ENCODE results near the gene PLEKHN1. TPM values are rescaled to one million over a fixed set of nuclear protein-coding genes. Genes with fewer than 3 reads are reported as not detected.

PLEKHN1 gene
- total RNA-seq, 1 experiment from 2014 or later: 7.9 TPM

DNA sequence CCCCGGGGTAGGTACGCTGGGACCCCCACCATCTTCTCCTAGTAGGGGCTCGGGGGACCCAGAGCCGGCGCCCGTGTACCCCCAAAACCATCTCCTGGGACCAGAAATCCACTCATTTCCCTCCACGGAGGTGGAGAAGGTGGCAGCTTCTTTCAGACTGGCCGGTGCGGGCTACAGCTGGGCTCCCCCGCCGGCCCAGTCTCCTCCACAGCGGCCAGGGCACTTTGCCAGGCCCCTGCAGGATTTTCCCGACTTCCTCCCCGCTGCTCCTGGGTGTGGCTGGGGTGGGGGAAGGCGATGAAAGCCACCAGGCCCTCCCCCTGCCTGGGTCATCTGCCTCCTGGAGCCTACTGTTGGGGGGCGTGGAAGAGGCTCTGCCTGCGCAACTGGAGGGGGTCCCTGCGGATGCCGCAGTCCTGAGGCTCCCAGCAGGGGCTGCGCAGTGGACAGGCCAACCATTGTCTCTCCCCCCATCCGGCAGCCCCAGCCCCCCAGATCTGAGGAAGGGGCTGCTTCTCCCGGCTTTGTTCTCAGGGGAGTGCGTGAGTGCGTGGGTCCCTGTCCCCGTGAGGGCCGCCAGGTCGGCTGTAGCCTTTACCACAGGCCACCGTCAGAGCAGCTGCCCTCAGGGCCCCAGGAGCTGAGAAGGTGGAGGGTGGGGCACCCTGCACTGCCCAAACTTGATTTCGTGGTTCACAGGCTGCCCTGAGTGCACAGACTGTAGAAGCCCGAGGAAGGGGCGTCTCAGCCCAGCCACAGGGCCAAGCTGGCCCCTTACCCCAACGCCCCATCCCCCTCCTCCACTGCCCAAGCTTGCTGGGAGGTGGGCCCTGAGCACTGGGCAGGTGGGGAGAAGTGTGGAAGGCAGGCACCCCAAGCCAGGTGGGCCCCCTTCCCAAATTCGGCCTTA lies 55.0 kb downstream of the PLEKHN1 start:
- TF ChIP-seq, protein P1, sequence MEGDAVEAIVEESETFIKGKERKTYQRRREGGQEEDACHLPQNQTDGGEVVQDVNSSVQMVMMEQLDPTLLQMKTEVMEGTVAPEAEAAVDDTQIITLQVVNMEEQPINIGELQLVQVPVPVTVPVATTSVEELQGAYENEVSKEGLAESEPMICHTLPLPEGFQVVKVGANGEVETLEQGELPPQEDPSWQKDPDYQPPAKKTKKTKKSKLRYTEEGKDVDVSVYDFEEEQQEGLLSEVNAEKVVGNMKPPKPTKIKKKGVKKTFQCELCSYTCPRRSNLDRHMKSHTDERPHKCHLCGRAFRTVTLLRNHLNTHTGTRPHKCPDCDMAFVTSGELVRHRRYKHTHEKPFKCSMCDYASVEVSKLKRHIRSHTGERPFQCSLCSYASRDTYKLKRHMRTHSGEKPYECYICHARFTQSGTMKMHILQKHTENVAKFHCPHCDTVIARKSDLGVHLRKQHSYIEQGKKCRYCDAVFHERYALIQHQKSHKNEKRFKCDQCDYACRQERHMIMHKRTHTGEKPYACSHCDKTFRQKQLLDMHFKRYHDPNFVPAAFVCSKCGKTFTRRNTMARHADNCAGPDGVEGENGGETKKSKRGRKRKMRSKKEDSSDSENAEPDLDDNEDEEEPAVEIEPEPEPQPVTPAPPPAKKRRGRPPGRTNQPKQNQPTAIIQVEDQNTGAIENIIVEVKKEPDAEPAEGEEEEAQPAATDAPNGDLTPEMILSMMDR (IDR thresholded peaks at IDR 0.05; ENCODE audit: unreplicated experiment): no peak
- Mint-ChIP-seq H3K4me1 (ENCODE audit: insufficient read depth, unreplicated experiment) (peaks cover 11% of the 10 kb centered on the region), H3K27me3 (ENCODE audit: insufficient read depth, unreplicated experiment) (no peaks in the 10 kb centered on the region), H3K4me3 (ENCODE audit: unreplicated experiment) (peak overlapping the region; percentile 72), H3K36me3 (ENCODE audit: insufficient read depth, unreplicated experiment) (peaks cover 4% of the 10 kb centered on the region), H3K27ac (ENCODE audit: low read depth, unreplicated experiment) (no peak overlapping the region), H3K9me3 (ENCODE audit: unreplicated experiment) (no peaks in the 10 kb centered on the region)
- POLR2A ChIA-PET: interaction anchor here (0.6 to 1.5 kb wide), 12 partner anchors 8 to 639 kb away, joined by 3 to 8 read pairs (median 3); partner anchors contain the start of genes ISG15, NOC2L and UBE2J2
- DNase-seq (ENCODE audit: unreplicated experiment): peak; percentile 82
- intact Hi-C loops (cut with micrococcal nuclease): no loop called here
- CTCF ChIA-PET: interaction anchor here (0.6 to 1.7 kb wide), 5 partner anchors 20 to 476 kb away, joined by 3 to 4 read pairs (median 3); no protein-coding TSS in a partner anchor
- TSS peak; percentile 23 for BruUV-seq (replicated peaks)

DNA sequence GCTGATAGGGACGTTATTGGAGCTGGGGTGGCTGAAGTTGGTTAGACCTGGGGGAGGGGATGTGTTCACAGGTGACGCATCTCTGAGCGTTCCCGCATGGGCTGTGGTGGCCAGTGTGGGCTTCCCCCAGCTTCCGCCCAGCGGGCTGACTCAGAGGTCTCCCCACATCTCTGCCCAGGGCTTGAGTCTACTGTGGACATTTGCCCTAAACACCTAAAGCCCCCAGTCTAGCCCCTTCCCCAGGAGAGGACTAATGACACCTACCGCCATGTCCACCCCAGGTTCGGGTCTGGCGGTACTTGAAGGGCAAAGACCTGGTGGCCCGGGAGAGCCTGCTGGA lies 55.6 kb downstream of the PLEKHN1 start:
- intact Hi-C loops (cut with micrococcal nuclease): loop anchor here (2.0 kb wide), 1 partner anchor 37 kb away; no protein-coding TSS in a partner anchor
- Mint-ChIP-seq H3K4me3 (ENCODE audit: unreplicated experiment) (peak overlapping the region; percentile 72), H3K27ac (ENCODE audit: low read depth, unreplicated experiment) (no peak overlapping the region), H3K9me3 (ENCODE audit: unreplicated experiment) (no peaks in the 10 kb centered on the region), H3K4me1 (ENCODE audit: insufficient read depth, unreplicated experiment) (peaks cover 11% of the 10 kb centered on the region), H3K36me3 (ENCODE audit: insufficient read depth, unreplicated experiment) (peaks cover 4% of the 10 kb centered on the region), H3K27me3 (ENCODE audit: insufficient read depth, unreplicated experiment) (no peaks in the 10 kb centered on the region)
- ChIA-PET POLR2A (interaction anchor here (0.8 to 1.5 kb wide), 8 partner anchors 9 to 284 kb away, joined by 3 to 8 read pairs (median 3); partner anchors contain the start of genes ISG15, NOC2L and UBE2J2), CTCF (interaction anchor here (0.6 to 1.7 kb wide), 2 partner anchors 21 to 41 kb away, joined by 3 to 4 read pairs; no protein-coding TSS in a partner anchor)
- DNase-seq (ENCODE audit: unreplicated experiment): peak; percentile 70
- TF ChIP-seq, protein P1 (IDR thresholded peaks at IDR 0.05; ENCODE audit: unreplicated experiment): no peak
- BruUV-seq (replicated peaks): no TSS peak

DNA sequence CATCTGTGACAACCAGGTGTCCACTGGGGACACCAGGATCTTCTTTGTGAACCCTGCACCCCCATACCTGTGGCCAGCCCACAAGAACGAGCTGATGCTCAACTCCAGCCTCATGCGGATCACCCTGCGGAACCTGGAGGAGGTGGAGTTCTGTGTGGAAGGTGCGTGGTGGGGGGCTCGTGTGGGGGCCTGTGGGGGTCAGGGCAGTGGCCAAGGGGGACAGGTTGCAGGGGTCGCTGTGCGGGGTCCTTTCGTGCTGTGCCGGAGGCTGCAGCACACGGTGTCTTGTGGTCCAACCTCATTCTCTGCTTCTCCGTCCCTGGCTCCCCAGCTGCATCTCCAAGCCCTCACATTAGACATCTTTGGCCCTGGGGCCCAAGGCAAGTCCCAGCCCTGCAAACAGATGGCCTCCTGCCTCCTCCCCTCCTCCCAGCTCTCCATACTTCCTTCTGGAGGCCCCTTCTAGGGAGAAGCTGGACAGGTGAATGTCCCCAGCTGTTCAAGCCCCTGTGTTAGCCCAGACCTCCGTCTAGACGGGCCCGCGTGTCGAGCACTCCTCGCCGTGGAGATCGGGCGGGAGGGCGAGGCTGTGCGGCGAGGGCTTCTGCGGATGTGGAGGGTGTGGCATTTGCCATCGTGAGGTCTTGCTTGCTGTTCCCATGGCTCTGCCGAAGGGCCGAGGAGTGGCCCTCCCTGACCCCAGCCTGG lies 56.2 kb downstream of the PLEKHN1 start:
- POLR2A ChIA-PET: interaction anchor here (0.9 to 1.5 kb wide), 2 partner anchors 9 to 283 kb away, joined by 3 to 6 read pairs; partner anchors contain the start of gene ISG15
- no peak for DNase-seq (ENCODE audit: unreplicated experiment)
- Mint-ChIP-seq H3K36me3 (ENCODE audit: insufficient read depth, unreplicated experiment) (peaks cover 4% of the 10 kb centered on the region), H3K27ac (ENCODE audit: low read depth, unreplicated experiment) (no peak overlapping the region), H3K27me3 (ENCODE audit: insufficient read depth, unreplicated experiment) (no peaks in the 10 kb centered on the region), H3K4me1 (ENCODE audit: insufficient read depth, unreplicated experiment) (peaks cover 11% of the 10 kb centered on the region), H3K4me3 (ENCODE audit: unreplicated experiment) (peak overlapping the region; percentile 72), H3K9me3 (ENCODE audit: unreplicated experiment) (no peaks in the 10 kb centered on the region)
- CTCF ChIA-PET: interaction anchor here (0.6 to 1.7 kb wide), 3 partner anchors 15 to 46 kb away, joined by 3 to 4 read pairs (median 4); no protein-coding TSS in a partner anchor
- no TSS peak for BruUV-seq (replicated peaks)
- intact Hi-C loops (cut with micrococcal nuclease): loop anchor here (2.0 kb wide), 1 partner anchor 36 kb away; no protein-coding TSS in a partner anchor
- TF ChIP-seq, protein P1 (IDR thresholded peaks at IDR 0.05; ENCODE audit: unreplicated experiment): no peak
